ENCODE measurements around the gene SYNC. TPM values are rescaled to one million over a fixed set of nuclear protein-coding genes. Genes with fewer than 3 reads are reported as not detected.

SYNC gene
- total RNA-seq, 1 donor = 139 TPM

DNA sequence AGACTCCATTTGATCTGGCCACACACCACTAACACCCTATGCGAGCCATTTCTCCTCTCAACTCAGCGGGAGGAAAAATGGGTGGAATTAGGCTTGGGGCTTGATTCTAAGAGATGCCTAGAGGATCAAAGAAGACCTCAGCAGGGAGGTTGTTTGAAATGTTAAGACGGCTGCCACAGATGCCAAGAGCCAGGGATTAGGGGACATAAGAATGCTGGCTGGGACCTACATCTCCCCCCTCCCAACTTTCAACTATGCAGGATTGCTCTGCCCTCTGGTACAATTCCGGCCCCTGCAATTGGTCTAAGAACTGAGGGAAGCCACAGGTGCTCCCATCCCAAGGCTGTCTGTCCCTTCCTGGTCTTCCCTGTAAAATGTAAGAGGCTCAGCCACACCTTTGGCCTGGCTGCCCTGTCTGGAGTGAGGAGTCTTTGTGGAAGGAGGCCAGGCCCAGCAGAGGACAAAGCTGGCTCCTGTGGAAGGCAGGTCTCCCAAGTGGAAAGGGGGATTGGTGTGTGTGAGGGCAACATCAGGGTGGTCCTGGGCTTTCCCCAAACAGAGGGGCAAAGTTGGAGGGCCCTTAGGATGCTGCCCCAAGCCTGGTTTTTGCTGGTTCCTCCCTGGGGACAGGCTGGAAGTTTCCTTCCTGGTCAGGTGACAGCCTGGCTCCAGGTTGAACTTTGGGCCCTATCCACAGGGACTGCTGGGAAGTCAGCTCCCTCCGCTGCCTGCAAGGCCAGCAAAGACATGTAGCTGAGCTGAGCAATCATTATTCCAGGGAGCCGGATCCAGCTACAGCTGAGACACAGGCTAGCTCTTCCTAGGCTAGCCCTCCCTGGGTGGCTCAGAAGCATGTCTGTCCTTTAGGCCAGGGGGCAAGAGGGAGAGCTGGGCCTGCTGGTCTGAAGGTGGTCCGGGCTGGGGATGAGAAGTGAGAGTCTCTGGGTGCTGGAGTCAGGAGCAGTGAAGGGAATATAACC lies 34.5 kb upstream of the SYNC start:
- no peaks in the 10 kb centered on the region for H3K36me3 ChIP-seq (ENCODE audit: insufficient read depth, low read length)
- H3K79me2 ChIP-seq (ENCODE audit: insufficient read depth, low read length) = no peaks in the 10 kb centered on the region
- no peak overlapping the region for H3K4me2 ChIP-seq (ENCODE audit: insufficient read depth, low read length)
- peak; percentile 54 for DNase-seq (ENCODE audit: insufficient read length, low spot score, missing footprints)
- H4K20me1 ChIP-seq (ENCODE audit: insufficient read depth, low read length) = no peaks in the 10 kb centered on the region
- TF ChIP-seq, protein P1, sequence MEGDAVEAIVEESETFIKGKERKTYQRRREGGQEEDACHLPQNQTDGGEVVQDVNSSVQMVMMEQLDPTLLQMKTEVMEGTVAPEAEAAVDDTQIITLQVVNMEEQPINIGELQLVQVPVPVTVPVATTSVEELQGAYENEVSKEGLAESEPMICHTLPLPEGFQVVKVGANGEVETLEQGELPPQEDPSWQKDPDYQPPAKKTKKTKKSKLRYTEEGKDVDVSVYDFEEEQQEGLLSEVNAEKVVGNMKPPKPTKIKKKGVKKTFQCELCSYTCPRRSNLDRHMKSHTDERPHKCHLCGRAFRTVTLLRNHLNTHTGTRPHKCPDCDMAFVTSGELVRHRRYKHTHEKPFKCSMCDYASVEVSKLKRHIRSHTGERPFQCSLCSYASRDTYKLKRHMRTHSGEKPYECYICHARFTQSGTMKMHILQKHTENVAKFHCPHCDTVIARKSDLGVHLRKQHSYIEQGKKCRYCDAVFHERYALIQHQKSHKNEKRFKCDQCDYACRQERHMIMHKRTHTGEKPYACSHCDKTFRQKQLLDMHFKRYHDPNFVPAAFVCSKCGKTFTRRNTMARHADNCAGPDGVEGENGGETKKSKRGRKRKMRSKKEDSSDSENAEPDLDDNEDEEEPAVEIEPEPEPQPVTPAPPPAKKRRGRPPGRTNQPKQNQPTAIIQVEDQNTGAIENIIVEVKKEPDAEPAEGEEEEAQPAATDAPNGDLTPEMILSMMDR (IDR thresholded peaks at IDR 0.05; ENCODE audit: extremely low read depth, low read depth, low read length) = no peak
- H2AFZ ChIP-seq (ENCODE audit: low read length) = no peak overlapping the region
- H3K27ac ChIP-seq (ENCODE audit: low read depth, low read length) = no peak overlapping the region
- no peaks in the 10 kb centered on the region for H3K27me3 ChIP-seq (ENCODE audit: insufficient read depth, low read length)
- no peak overlapping the region for H3K4me3 ChIP-seq (ENCODE audit: insufficient read depth, low read length)
- H3K4me1 ChIP-seq (ENCODE audit: insufficient read depth, low read length) = peaks cover 5% of the 10 kb centered on the region
- H3K9me3 ChIP-seq (ENCODE audit: low read depth, low read length) = no peaks in the 10 kb centered on the region

DNA sequence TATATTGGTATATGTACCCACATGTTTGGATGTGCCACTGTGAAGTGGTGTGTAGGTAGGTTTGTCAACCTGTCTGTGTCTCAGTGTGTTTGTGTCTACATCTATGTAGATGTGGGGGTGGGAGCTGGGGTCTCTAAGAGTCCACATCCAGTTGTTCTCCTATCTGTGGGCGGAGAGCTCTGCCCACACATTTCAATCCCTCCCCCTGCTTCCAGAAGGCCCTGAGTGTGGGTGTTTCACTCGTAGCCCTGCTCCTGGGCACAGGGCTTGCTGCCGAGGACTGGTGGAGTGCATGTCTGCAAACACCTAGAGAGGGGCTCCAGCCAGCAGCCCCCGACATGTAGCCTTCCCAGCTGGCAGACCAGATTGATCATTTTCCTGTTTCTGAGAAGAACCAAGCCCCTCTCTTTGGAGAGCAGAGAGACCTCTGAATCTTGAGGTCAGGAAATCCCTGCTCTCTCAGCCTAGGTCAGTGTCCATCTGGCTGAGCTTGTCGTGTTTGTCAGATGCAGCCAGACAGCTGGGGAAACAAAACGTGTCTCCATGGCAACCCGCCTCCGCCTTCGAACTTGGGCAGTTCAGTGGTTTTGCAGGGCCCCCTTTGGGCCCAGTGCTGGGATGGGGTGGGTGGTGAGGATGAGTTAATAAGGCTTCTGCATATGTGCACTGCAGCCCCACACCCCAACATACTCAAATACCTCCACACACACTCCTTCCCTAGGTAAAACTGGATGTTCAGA lies 31.2 kb upstream of the SYNC start:
- TF ChIP-seq, protein P1 (IDR thresholded peaks at IDR 0.05; ENCODE audit: extremely low read depth, low read depth, low read length) = no peak
- H2AFZ ChIP-seq (ENCODE audit: low read length) = peak overlapping the region; percentile 18
- H3K36me3 ChIP-seq (ENCODE audit: insufficient read depth, low read length) = no peaks in the 10 kb centered on the region
- peaks cover 4% of the 10 kb centered on the region for H3K4me1 ChIP-seq (ENCODE audit: insufficient read depth, low read length)
- no peak overlapping the region for H3K27ac ChIP-seq (ENCODE audit: low read depth, low read length)
- peak; percentile 43 for DNase-seq (ENCODE audit: insufficient read length, low spot score, missing footprints)
- H3K4me3 ChIP-seq (ENCODE audit: insufficient read depth, low read length) = no peak overlapping the region
- no peak overlapping the region for H3K4me2 ChIP-seq (ENCODE audit: insufficient read depth, low read length)
- H3K9me3 ChIP-seq (ENCODE audit: low read depth, low read length) = no peaks in the 10 kb centered on the region
- no peaks in the 10 kb centered on the region for H3K27me3 ChIP-seq (ENCODE audit: insufficient read depth, low read length)
- no peaks in the 10 kb centered on the region for H4K20me1 ChIP-seq (ENCODE audit: insufficient read depth, low read length)
- no peaks in the 10 kb centered on the region for H3K79me2 ChIP-seq (ENCODE audit: insufficient read depth, low read length)

DNA sequence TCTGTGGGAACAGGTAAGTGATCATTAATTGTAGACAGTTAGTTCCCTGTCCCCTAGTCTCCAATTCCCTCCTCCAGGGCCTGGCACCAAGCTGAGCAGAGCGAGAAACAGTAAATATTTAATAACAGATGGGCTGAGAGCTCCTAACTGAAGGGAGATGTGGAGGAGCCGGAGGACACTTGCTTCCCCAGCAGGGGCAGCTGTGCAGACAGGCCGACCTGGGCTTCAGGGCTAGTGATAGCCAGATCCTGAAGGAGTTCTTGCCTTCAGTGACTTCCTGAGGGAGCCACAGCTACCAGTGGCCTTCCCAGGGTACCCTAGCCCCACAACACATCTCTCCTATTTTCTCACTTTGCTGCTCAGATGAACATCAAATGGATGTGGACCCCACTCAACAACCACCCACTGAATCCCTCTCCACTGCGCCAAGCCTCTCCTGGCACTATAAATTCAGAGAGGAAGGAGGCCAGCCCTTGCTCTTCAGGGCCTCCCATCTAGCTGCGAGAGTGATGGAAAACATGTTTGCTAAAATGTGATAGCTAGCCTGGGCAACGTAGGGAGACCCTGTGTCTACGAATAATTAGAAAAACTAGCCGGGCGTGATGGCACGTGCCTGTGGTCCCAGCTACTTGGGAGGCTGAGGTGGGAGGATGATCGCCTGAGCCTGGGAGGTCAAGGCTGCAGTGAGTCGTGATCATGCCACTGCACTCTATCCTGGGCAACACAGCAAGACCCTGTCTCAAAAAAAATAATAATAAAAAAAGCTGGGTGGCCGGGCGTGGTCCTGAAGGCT lies 26.9 kb upstream of the SYNC start:
- Histone ChIP-seq H3K79me2 (ENCODE audit: insufficient read depth, low read length) (no peaks in the 10 kb centered on the region), H3K4me1 (ENCODE audit: insufficient read depth, low read length) (peaks cover 14% of the 10 kb centered on the region), H3K4me3 (ENCODE audit: insufficient read depth, low read length) (no peak overlapping the region), H3K9me3 (ENCODE audit: low read depth, low read length) (no peaks in the 10 kb centered on the region), H3K27ac (ENCODE audit: low read depth, low read length) (no peak overlapping the region), H2AFZ (ENCODE audit: low read length) (no peak overlapping the region), H3K27me3 (ENCODE audit: insufficient read depth, low read length) (no peaks in the 10 kb centered on the region), H3K36me3 (ENCODE audit: insufficient read depth, low read length) (no peaks in the 10 kb centered on the region), H3K4me2 (ENCODE audit: insufficient read depth, low read length) (no peak overlapping the region), H4K20me1 (ENCODE audit: insufficient read depth, low read length) (no peaks in the 10 kb centered on the region)
- TF ChIP-seq, protein P1 (IDR thresholded peaks at IDR 0.05; ENCODE audit: extremely low read depth, low read depth, low read length) = no peak
- peak; percentile 49 for DNase-seq (ENCODE audit: insufficient read length, low spot score, missing footprints)

Measured in osteoblast (primary cell).